Endothelial cell of umbilical vein (primary cell): Measurements from ENCODE around the gene C3orf80. TPM values are rescaled to one million over a fixed set of nuclear protein-coding genes. Genes with fewer than 3 reads are reported as not detected.

Experiments used
- Bru-seq: library from RNA; stranded (reverse); fragments of 400-500 nt; gene quantifications from one replicate; lab custom pipeline; 2021; lab: Mats Ljungman, UMichigan
- BruChase-seq, 2 experiments: library from RNA; stranded (reverse); fragments of 400-500 nt; gene quantifications; one replicate each; lab custom pipeline; 2021; lab: Mats Ljungman, UMichigan
- BruUV-seq: library from RNA; stranded (reverse); fragments of 400-500 nt; replicated peaks from 2 replicates; lab custom pipeline; 2021; lab: Mats Ljungman, UMichigan
- CTCF ChIA-PET: fragments of 300-600, 350-600 bp; sonication (Branson Sonifier 250); formaldehyde crosslinking; loops from one replicate; lab custom pipeline; 2021; ENCODE audit warnings: antibody characterized with exemption, inconsistent platforms; lab: Charles Lee
- POLR2A ChIA-PET: fragments of 300-600, 350-600 bp; sonication (Branson Sonifier 250); formaldehyde crosslinking; loops from one replicate; lab custom pipeline; 2021; ENCODE audit warnings: antibody characterized with exemption, inconsistent platforms; lab: Charles Lee
- DNase-seq: peaks from one replicate; pipeline ENCODE4 v3.0.0-alpha.2; 2011; ENCODE audit warnings: low read depth, low spot score
- FAIRE-seq: peaks from 2 replicates; lab custom pipeline; 2011; peaks lifted over from hg19 to GRCh38; lab: Jason Lieb, UNC
- H2AFZ ChIP-seq: 2 replicates; pipeline ENCODE4 v1.6.0; 2012; ENCODE audit warnings: low read depth, low read length, control low read depth, inconsistent platforms
- H3K27ac ChIP-seq: 2 replicates; pipeline ENCODE4 v1.5.1; 2011; ENCODE audit warnings: low read depth, mild to moderate bottlenecking, control low read depth, low read length, moderate library complexity; ENCODE audit not compliant: insufficient read depth
- H3K27me3 ChIP-seq, 2 experiments: 2 replicates each; pipeline versions ENCODE4 v1.6.0 to v1.6.1; 2011; ENCODE audit warnings: low read length in 2 of 2, mixed read lengths in 1 of 2; ENCODE audit not compliant: control insufficient read depth in 2 of 2, insufficient read depth in 2 of 2
- H3K36me3 ChIP-seq, 2 experiments: 2 replicates in 1 of 2; 3 replicates in 1 of 2; pipeline ENCODE4 v1.5.1; 2011; ENCODE audit warnings: low read length in 2 of 2, mild to moderate bottlenecking in 1 of 2, moderate library complexity in 1 of 2; ENCODE audit not compliant: control insufficient read depth in 2 of 2, insufficient read depth in 2 of 2; ENCODE audit errors: extremely low read depth in 1 of 2
- H3K4me1 ChIP-seq: 3 replicates; pipeline ENCODE4 v1.5.1; 2011; ENCODE audit warnings: mild to moderate bottlenecking, low read length; ENCODE audit not compliant: control insufficient read depth, insufficient read depth; ENCODE audit errors: extremely low read depth
- H3K4me2 ChIP-seq: 2 replicates; pipeline ENCODE4 v1.6.1; 2011; ENCODE audit warnings: low read length, control low read depth, mixed read lengths; ENCODE audit not compliant: insufficient read depth
- H3K4me3 ChIP-seq, 3 experiments: fragments of 200-600 bp in 1 of 3; sonication (generic), shearing (Covaris generic) in 1 of 3; replicated peaks in 1 of 3; 2 replicates each; pipeline ENCODE4 v1.5.1; 2011 to 2016; ENCODE audit warnings: control low read depth in 3 of 3, low read length in 3 of 3, mild to moderate bottlenecking in 2 of 3, inconsistent platforms in 1 of 3, low read depth in 1 of 3, moderate library complexity in 1 of 3; ENCODE audit not compliant: insufficient read depth in 1 of 3
- H3K79me2 ChIP-seq: 2 replicates; pipeline ENCODE4 v1.6.0; 2012; ENCODE audit warnings: low read length, inconsistent platforms; ENCODE audit not compliant: control insufficient read depth, insufficient read depth
- H3K9ac ChIP-seq: replicated peaks from 2 replicates; pipeline ENCODE3; 2011; ENCODE audit warnings: low read length, control low read depth; ENCODE audit not compliant: insufficient read depth; ENCODE audit errors: extremely low read depth
- H3K9me1 ChIP-seq: replicated peaks from 3 replicates; pipeline ENCODE4 v1.6.0; 2011; ENCODE audit warnings: mild to moderate bottlenecking, low read length; ENCODE audit not compliant: control insufficient read depth, insufficient read depth; ENCODE audit errors: extremely low read depth
- H3K9me3 ChIP-seq: replicated peaks from 2 replicates; pipeline ENCODE4 v1.5.1; 2012; ENCODE audit warnings: low read length, inconsistent platforms; ENCODE audit not compliant: control insufficient read depth, insufficient read depth
- H4K20me1 ChIP-seq: replicated peaks from 2 replicates; pipeline ENCODE3; 2011; ENCODE audit warnings: mild to moderate bottlenecking, low read length; ENCODE audit not compliant: control insufficient read depth, insufficient read depth; ENCODE audit errors: extremely low read depth
- GATA2 ChIP-seq: IDR thresholded peaks from 2 replicates; pipeline ENCODE4 v1.7.0; 2011; ENCODE audit warnings: low read depth, mild to moderate bottlenecking, moderate library complexity, mixed read lengths, low read length; ENCODE audit not compliant: insufficient read length, insufficient read depth
- POLR2AphosphoS5 ChIP-seq: IDR thresholded peaks from 2 replicates; pipeline ENCODE4 v1.6.1; 2012; ENCODE audit warnings: low read depth, mild to moderate bottlenecking, control low read depth, low read length, moderate library complexity; ENCODE audit not compliant: insufficient read depth
- dilution Hi-C: fragments of 300-500 bp; cut with MboI; formaldehyde crosslinking; loops from one replicate; pipeline ENCODE4 v1.15.0; 2019; ENCODE audit warnings: low sequenced_read_pairs; ENCODE audit not compliant: extremely low pct_ligation_motif_present
- intact Hi-C: fragments of 100-400 bp; cut with micrococcal nuclease; formaldehyde crosslinking; loops from one replicate; pipeline ENCODE4 v1.10.0; 2022
- long read RNA-seq: library from polyadenylated mRNA; stranded (forward); transcript quantifications from one replicate; pipeline ENCODE4 v2.0.0, GENCODE V29; 2021
- polyA minus RNA-seq, 3 experiments: library from RNA; depleted of rRNA, polyadenylated mRNA; stranded (reverse); fragments of >200 nt; gene quantifications; 1 replicate in 1 of 3; 2 replicates in 2 of 3; pipeline ENCODE4 v1.2.3, GENCODE V29; 2011
- polyA plus RNA-seq, 4 experiments: library from polyadenylated mRNA; depleted of rRNA in 3 of 4; stranded (reverse) in 3 of 4; unstranded in 1 of 4; fragments of >200 nt; gene quantifications; 2 replicates each; pipeline versions ENCODE4 v1.2.1 to v1.2.3, GENCODE V29; 2011 to 2012; ENCODE audit warnings: missing spikeins in 1 of 4
- total RNA-seq: library from RNA; stranded (reverse); gene quantifications from 2 replicates; pipeline ENCODE4 v1.2.3, GENCODE V29; 2021
- TF ChIP-seq, protein P1 (sequence below), 2 donors: IDR thresholded peaks; 1 replicate in 1 of 2; 2 replicates in 1 of 2; pipeline ENCODE4 v1.5.1; 2011; ENCODE audit warnings: low read length in 2 of 2, mild to moderate bottlenecking in 2 of 2, moderate library complexity in 2 of 2, control low read depth in 1 of 2, inconsistent platforms in 1 of 2, low read depth in 1 of 2; ENCODE audit not compliant: insufficient read depth in 1 of 2; ENCODE audit errors: extremely low read depth in 1 of 2
- TF ChIP-seq, protein P2 (sequence below): IDR thresholded peaks from 2 replicates; pipeline ENCODE4 v1.6.1; 2011; ENCODE audit not compliant: insufficient read depth, insufficient read length

Gene C3orf80
- total RNA-seq (not detected in 2 replicates), polyA plus RNA-seq (0.03 and 0.04 TPM in 2 replicates), polyA minus RNA-seq (0.12 TPM in 1 of 2 replicates, not detected in the other), Bru-seq, nascent RNA (not detected), BruChase-seq, experiment 1, labeled RNA remaining after a 6-hour chase (not detected), BruChase-seq, experiment 2, labeled RNA remaining after a 2-hour chase (percentile 21 among the genes with signal in this experiment)
- polyA plus RNA-seq (2011; cell fraction: cytosol; rRNA removed), result 0.03 TPM in 1 of 2 replicates, not detected in the other
- polyA plus RNA-seq (2011; cell fraction: nucleus; rRNA removed), result not detected in 2 replicates
- polyA plus RNA-seq (2012), result not detected in 2 replicates
- not detected for polyA minus RNA-seq (2011; cell fraction: cytosol; rRNA and poly(A)+ RNA removed)
- 0.29 TPM in 1 of 2 replicates, not detected in the other for polyA minus RNA-seq (2011; cell fraction: nucleus; rRNA and poly(A)+ RNA removed)
- long read RNA-seq, result 0 reads

DNA sequence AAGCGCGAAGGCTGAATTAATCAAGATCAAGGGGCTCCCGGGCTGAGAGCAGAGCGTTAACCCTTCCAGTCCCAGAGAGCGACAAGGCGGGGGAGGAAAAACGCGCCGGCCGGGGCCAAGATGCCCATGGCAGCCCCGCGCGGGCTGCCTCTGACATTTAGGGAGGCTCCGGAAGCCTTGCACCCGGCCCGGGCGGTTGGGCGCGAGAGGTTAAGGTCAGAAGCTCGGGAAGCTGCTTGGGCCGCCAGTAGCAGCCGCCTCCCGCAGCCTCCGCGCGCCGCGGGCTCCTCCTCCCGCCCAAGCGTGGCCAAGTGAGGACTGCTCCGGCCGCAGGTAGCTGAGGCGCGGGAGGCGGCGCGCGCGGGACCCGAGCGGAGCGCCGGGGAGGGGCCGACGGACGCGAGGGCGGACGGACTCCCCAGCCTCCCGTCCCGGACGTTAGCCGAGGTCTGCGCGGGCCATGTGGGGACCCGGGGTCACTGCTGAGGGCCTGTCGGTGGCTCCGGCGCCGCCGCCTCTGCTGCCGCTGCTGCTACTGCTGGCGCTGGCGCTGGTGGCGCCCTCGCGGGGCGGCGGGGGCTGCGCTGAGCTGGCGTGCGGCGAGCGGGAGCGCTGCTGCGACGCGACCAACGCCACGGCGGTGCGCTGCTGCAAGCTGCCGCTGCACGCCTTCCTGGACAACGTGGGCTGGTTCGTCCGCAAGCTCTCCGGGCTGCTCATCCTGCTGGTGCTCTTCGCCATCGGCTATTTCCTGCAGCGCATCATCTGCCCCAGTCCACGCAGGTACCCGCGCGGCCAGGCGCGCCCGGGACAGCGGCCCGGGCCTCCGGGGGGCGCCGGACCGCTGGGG lies at the start of gene C3orf80:
TSS of gene C3orf80 (plus strand) at position 247 of the 850 bp plus-strand sequence. CDS start at position 461, 214 bp downstream.
- no TSS peak for BruUV-seq
- Histone ChIP-seq H3K79me2 (no peaks in the 10 kb centered on the region), H4K20me1 (no peaks in the 10 kb centered on the region), H2AFZ (peak within 1 kb of the TSS; percentile 80), H3K27me3 (peaks cover 26 to 39% of the 10 kb centered on the region in 2 experiments), H3K4me1 (peaks cover 7% of the 10 kb centered on the region), H3K4me3 (peak within 1 kb of the TSS; percentile 6 to 43 (median 40)), H3K9ac (no peak within 1 kb of the TSS), H3K36me3 (no peaks in the 10 kb centered on the region), H3K9me1 (no peaks in the 10 kb centered on the region), H3K27ac (no peak within 1 kb of the TSS), H3K9me3 (no peaks in the 10 kb centered on the region), H3K4me2 (peak within 1 kb of the TSS; percentile 58)
- FAIRE-seq, result no peak
- dilution Hi-C loops, result no loop called here
- no peak for TF ChIP-seq POLR2AphosphoS5
- TF ChIP-seq, protein P1, sequence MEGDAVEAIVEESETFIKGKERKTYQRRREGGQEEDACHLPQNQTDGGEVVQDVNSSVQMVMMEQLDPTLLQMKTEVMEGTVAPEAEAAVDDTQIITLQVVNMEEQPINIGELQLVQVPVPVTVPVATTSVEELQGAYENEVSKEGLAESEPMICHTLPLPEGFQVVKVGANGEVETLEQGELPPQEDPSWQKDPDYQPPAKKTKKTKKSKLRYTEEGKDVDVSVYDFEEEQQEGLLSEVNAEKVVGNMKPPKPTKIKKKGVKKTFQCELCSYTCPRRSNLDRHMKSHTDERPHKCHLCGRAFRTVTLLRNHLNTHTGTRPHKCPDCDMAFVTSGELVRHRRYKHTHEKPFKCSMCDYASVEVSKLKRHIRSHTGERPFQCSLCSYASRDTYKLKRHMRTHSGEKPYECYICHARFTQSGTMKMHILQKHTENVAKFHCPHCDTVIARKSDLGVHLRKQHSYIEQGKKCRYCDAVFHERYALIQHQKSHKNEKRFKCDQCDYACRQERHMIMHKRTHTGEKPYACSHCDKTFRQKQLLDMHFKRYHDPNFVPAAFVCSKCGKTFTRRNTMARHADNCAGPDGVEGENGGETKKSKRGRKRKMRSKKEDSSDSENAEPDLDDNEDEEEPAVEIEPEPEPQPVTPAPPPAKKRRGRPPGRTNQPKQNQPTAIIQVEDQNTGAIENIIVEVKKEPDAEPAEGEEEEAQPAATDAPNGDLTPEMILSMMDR (IDR thresholded peaks at IDR 0.05; ENCODE audit: extremely low read depth in 1 of 2, insufficient read depth in 1 of 2, low read depth in 1 of 2, low read length in 2 of 2), result peak in 1 of 2 donors; percentile 3
- TF ChIP-seq, protein P2, sequence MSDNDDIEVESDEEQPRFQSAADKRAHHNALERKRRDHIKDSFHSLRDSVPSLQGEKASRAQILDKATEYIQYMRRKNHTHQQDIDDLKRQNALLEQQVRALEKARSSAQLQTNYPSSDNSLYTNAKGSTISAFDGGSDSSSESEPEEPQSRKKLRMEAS, result no peak
- TF ChIP-seq GATA2, result no peak
- intact Hi-C loops, result loop anchor here (1.0 to 5.0 kb wide), 5 partner anchors 7 to 224 kb away; partner anchors contain the start of gene TRIM59
- CTCF ChIA-PET, result interaction anchor here (0.6 to 1.8 kb wide), 11 partner anchors 9 to 193 kb away, joined by 3 to 9 read pairs (median 4); partner anchors contain the start of gene IFT80
- POLR2A ChIA-PET, result no interaction called here
- peak; percentile 57 for DNase-seq
